Prostate gland (tissue), 2 donors: ENCODE data around the gene CHIA.

ENCODE experiments used
- CTCF ChIP-seq, 4 experiments: fragments of 200-600 bp in 2 of 4; fragments of 450-650 bp in 2 of 4; sonication (generic) in 2 of 4; IDR thresholded peaks; 1 replicate in 3 of 4; 2 replicates in 1 of 4; pipeline ENCODE4 v1.5.1; 2016 to 2019; ENCODE audit warnings: antibody characterized with exemption in 4 of 4, mild to moderate bottlenecking in 2 of 4, moderate library complexity in 2 of 4
- POLR2A ChIP-seq: fragments of 450-650 bp; IDR thresholded peaks from one replicate; pipeline ENCODE4 v1.6.1; 2016; ENCODE audit warnings: antibody characterized with exemption, mild to moderate bottlenecking
- POLR2AphosphoS5 ChIP-seq: sonication (generic); formaldehyde crosslinking; IDR thresholded peaks from one replicate; pipeline ENCODE4 v1.6.1; 2017; ENCODE audit warnings: antibody characterized with exemption

GRCh38 chr1:111279144-111279543 lies 11.5 kb upstream of the CHIA start:
- TF ChIP-seq CTCF (IDR thresholded peaks at IDR 0.05) (no peak), POLR2A (no peak), POLR2AphosphoS5 (no peak)
